HG03135 (cell line): ENCODE measurements around the gene FAM47E.
"Not testable (repeated sequence)": the region's sequence is repeated elsewhere in the genome, so short reads cannot be mapped to it uniquely, and the experiment has no call there.

Experiments used
- ATAC-seq: cut with Tn5 transposase; IDR thresholded peaks from one replicate; pipeline ENCODE4 v1.9.1; 2021; ENCODE audit warnings: mild to moderate bottlenecking, moderate library complexity; ENCODE audit not compliant: unreplicated experiment

The FAM47E gene

GRCh38 chr4:76224171-76224570 lies 27.4 kb upstream of the FAM47E start:
- ATAC-seq, result no peak

- ATAC-seq, result no peak
These were observed 25.1 kb upstream of the FAM47E start for GRCh38 chr4:76226418-76226817.

- no peak for ATAC-seq
These were observed 18.8 kb upstream of the FAM47E start for GRCh38 chr4:76232681-76233080.

GRCh38 chr4:76233083-76233482 lies 18.4 kb upstream of the FAM47E start:
- ATAC-seq, result no peak

- ATAC-seq, result no peak
These were observed 18.0 kb upstream of the FAM47E start for GRCh38 chr4:76233529-76233928.

GRCh38 chr4:76233967-76234678 lies 17.4 kb upstream of the FAM47E start:
- ATAC-seq, result no peak

- ATAC-seq, result no peak
These were observed 16.9 kb upstream of the FAM47E start for GRCh38 chr4:76234679-76235044.

GRCh38 chr4:76235407-76235806 lies 16.1 kb upstream of the FAM47E start:
- ATAC-seq, result no peak

GRCh38 chr4:76235915-76236314 lies 15.6 kb upstream of the FAM47E start:
- no peak for ATAC-seq

GRCh38 chr4:76238236-76238635 lies 13.3 kb upstream of the FAM47E start:
- ATAC-seq, result no peak

GRCh38 chr4:76238701-76239100 lies 12.8 kb upstream of the FAM47E start:
- ATAC-seq, result no peak

- ATAC-seq, result no peak
These were observed 11.3 kb upstream of the FAM47E start for GRCh38 chr4:76240236-76240635.

- not testable (repeated sequence) for ATAC-seq
These were observed 7.6 kb upstream of the FAM47E start for GRCh38 chr4:76243877-76244276.

- ATAC-seq, result no peak
These were observed 5.5 kb upstream of the FAM47E start for GRCh38 chr4:76246025-76246424.

- ATAC-seq, result no peak
These were observed 4.7 kb upstream of the FAM47E start for GRCh38 chr4:76246852-76247251.

- no peak for ATAC-seq
These were observed 559 bp upstream of the FAM47E start for GRCh38 chr4:76250962-76251361.

- ATAC-seq, result no peak
These were observed 741 bp downstream of the FAM47E start for GRCh38 chr4:76252271-76252653.

GRCh38 chr4:76253511-76253910 lies 2.0 kb downstream of the FAM47E start:
- ATAC-seq, result no peak

- ATAC-seq, result no peak
These were observed 4.5 kb downstream of the FAM47E start for GRCh38 chr4:76256032-76256431.

- ATAC-seq, result no peak
These were observed 5.4 kb downstream of the FAM47E start for GRCh38 chr4:76256968-76257367.

GRCh38 chr4:76257824-76258223 lies 6.3 kb downstream of the FAM47E start:
- ATAC-seq, result no peak

- ATAC-seq, result no peak
These were observed 9.1 kb downstream of the FAM47E start for GRCh38 chr4:76260571-76260970.

- no peak for ATAC-seq
These were observed 14.2 kb downstream of the FAM47E start for GRCh38 chr4:76265631-76266218.
